Breast epithelium (tissue), 3 donors: ENCODE measurements around the gene C2CD5.

Experiments
- CTCF ChIP-seq, 3 donors: fragments of 450-650 bp; IDR thresholded peaks; one replicate each; pipeline ENCODE4 v1.5.1; 2016 to 2017; ENCODE audit warnings: antibody characterized with exemption in 3 of 3, mild to moderate bottlenecking in 3 of 3, moderate library complexity in 3 of 3
- POLR2A ChIP-seq: fragments of 450-650 bp; IDR thresholded peaks from one replicate; pipeline ENCODE4 v1.6.1; 2016; ENCODE audit warnings: antibody characterized with exemption, mild to moderate bottlenecking, moderate library complexity
- POLR2AphosphoS5 ChIP-seq, 3 donors: sonication (generic); formaldehyde crosslinking; IDR thresholded peaks; one replicate each; pipeline ENCODE4 v1.6.1; 2017; ENCODE audit warnings: antibody characterized with exemption in 3 of 3

GRCh38 chr12:22407397-22407796 is 136.9 kb downstream of the C2CD5 start:
- no peak for TF ChIP-seq CTCF (IDR thresholded peaks at IDR 0.05)
- TF ChIP-seq POLR2A = no peak
- TF ChIP-seq POLR2AphosphoS5 (IDR thresholded peaks at IDR 0.05) = no peak
